HG02981 (cell line): ENCODE data around the gene NCBP3.

Source experiments
- ATAC-seq: cut with Tn5 transposase; IDR thresholded peaks from one replicate; pipeline ENCODE4 v1.9.1; 2021; ENCODE audit warnings: mild to moderate bottlenecking, moderate library complexity; ENCODE audit not compliant: unreplicated experiment

NCBP3 gene

GRCh38 chr17:3761036-3761917, 84.8 kb downstream of the NCBP3 start:
- no peak for ATAC-seq

GRCh38 chr17:3759597-3760216, 86.3 kb downstream of the NCBP3 start:
- no peak for ATAC-seq

- no peak for ATAC-seq
These were observed 90.6 kb downstream of the NCBP3 start for GRCh38 chr17:3755335-3756030.

GRCh38 chr17:3754458-3755334, 91.3 kb downstream of the NCBP3 start:
- no peak for ATAC-seq

- ATAC-seq: no peak
These were observed 92.0 kb downstream of the NCBP3 start for GRCh38 chr17:3754066-3754457.

DNA sequence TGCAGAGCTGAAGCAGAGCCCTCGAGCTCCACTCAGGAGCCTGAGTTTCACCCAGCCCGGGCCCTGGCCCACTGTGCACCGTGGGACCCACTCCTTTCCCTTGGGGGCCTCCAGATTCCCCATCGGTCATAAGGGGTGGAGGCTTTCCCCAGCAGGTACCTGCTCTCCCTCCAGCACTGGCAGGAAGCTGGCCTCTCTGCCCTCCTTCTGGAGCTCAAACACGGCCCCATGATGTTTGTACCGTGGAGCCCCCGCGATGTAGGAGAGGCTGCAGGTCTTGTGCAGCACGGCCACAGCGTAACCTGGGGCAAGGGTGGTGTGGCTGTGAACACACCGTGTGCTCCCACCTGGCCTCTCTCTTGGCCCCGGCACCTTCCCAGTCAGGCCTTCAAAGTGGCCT, 92.4 kb downstream of the NCBP3 start:
- ATAC-seq: no peak
